SK-N-SH (cell line): Measurements from ENCODE around the gene PLXNB1. TPM values are rescaled to one million over a fixed set of nuclear protein-coding genes. Genes with fewer than 3 reads are reported as not detected.

Experiments
- CTCF ChIA-PET: fragments of 300-600, 350-600 bp; formaldehyde crosslinking; extraction: SDS; loops from one replicate; lab custom pipeline; 2021; lab: Yijun Ruan, JAX
- POLR2A ChIA-PET: fragments of 350-600 bp; sonication (Branson Sonifier 250); formaldehyde crosslinking; extraction: SDS; loops from one replicate; lab custom pipeline; 2020; ENCODE audit warnings: antibody characterized with exemption, inconsistent platforms; lab: Yijun Ruan, JAX
- DNase-seq: peaks from one replicate; pipeline ENCODE4 v3.0.0; 2012
- H2AFZ ChIP-seq: fragments of 200-600 bp; sonication (generic); 2 replicates; pipeline ENCODE4 v1.8.1; 2016; ENCODE audit warnings: antibody characterized with exemption, mild to moderate bottlenecking, low read depth
- H3F3A ChIP-seq: fragments of 200-600 bp; sonication (generic); replicated peaks from 2 replicates; pipeline ENCODE3; 2016; ENCODE audit warnings: antibody characterized with exemption, mild to moderate bottlenecking; ENCODE audit not compliant: insufficient read depth
- H3K27ac ChIP-seq, 2 experiments: fragments of 200-500 bp in 1 of 2; fragments of 200-600 bp in 1 of 2; sonication (Bioruptor generic) in 1 of 2; sonication (generic), shearing (Covaris generic) in 1 of 2; 2 replicates each; pipeline versions ENCODE4 v1.5.1 to v1.6.1; 2014 to 2016; ENCODE audit warnings: low read depth in 2 of 2, inconsistent platforms in 1 of 2, low read length in 1 of 2, mild to moderate bottlenecking in 1 of 2, mixed read lengths in 1 of 2
- H3K27me3 ChIP-seq: fragments of 200-600 bp; sonication (generic), shearing (Covaris generic); 2 replicates; pipeline ENCODE4 v1.6.1; 2016; ENCODE audit warnings: mixed run types; ENCODE audit not compliant: insufficient read depth
- H3K36me3 ChIP-seq, 2 experiments: fragments of 200-500 bp in 1 of 2; fragments of 200-600 bp in 1 of 2; sonication (Bioruptor generic) in 1 of 2; sonication (generic) in 1 of 2; replicated peaks in 1 of 2; 2 replicates each; pipeline versions ENCODE3 to v1.5.1; 2014 to 2016; ENCODE audit warnings: low read length in 1 of 2, mild to moderate bottlenecking in 1 of 2; ENCODE audit not compliant: insufficient read depth in 2 of 2, control insufficient read depth in 1 of 2
- H3K4me1 ChIP-seq, 2 experiments: fragments of 200-500 bp in 1 of 2; fragments of 200-600 bp in 1 of 2; sonication (Bioruptor generic) in 1 of 2; sonication (generic), shearing (Covaris generic) in 1 of 2; 2 replicates each; pipeline versions ENCODE4 v1.5.1 to v1.6.1; 2014 to 2016; ENCODE audit warnings: low read depth in 1 of 2, low read length in 1 of 2, mixed run types in 1 of 2; ENCODE audit not compliant: insufficient read depth in 2 of 2, control insufficient read depth in 1 of 2
- H3K4me2 ChIP-seq: fragments of 200-600 bp; sonication (generic), shearing (Covaris generic); 2 replicates; pipeline ENCODE4 v1.6.1; 2017; ENCODE audit warnings: mixed run types
- H3K4me3 ChIP-seq, 2 experiments: fragments of 200-500 bp in 1 of 2; fragments of 200-600 bp in 1 of 2; sonication (Bioruptor generic) in 1 of 2; sonication (generic), shearing (Covaris generic) in 1 of 2; 2 replicates each; pipeline versions ENCODE4 v1.5.1 to v1.8.1; 2014 to 2016; ENCODE audit warnings: low read depth in 2 of 2, inconsistent platforms in 1 of 2, low read length in 1 of 2, mild to moderate bottlenecking in 1 of 2, mixed read lengths in 1 of 2, moderate library complexity in 1 of 2
- H3K79me2 ChIP-seq: fragments of 200-600 bp; sonication (generic); 2 replicates; pipeline ENCODE4 v1.8.1; 2017; ENCODE audit warnings: mild to moderate bottlenecking; ENCODE audit not compliant: insufficient read depth
- H3K9ac ChIP-seq: fragments of 200-600 bp; sonication (generic); 2 replicates; pipeline ENCODE4 v1.6.1; 2017; ENCODE audit warnings: mixed run types
- H3K9me2 ChIP-seq: fragments of 200-600 bp; sonication (generic); 2 replicates; pipeline ENCODE4 v1.6.1; 2017; ENCODE audit warnings: mixed run types
- H3K9me3 ChIP-seq: fragments of 200-600 bp; sonication (generic); 2 replicates; pipeline ENCODE4 v1.6.1; 2017; ENCODE audit warnings: mixed run types, mild to moderate bottlenecking, moderate library complexity
- H4K20me1 ChIP-seq: fragments of 200-600 bp; sonication (generic); 2 replicates; pipeline ENCODE4 v1.6.1; 2017; ENCODE audit warnings: mild to moderate bottlenecking, mixed run types; ENCODE audit not compliant: insufficient read depth
- CHD2 ChIP-seq: fragments of 150-350 bp; IDR thresholded peaks from 2 replicates; pipeline ENCODE4 v1.6.1; 2018; ENCODE audit warnings: low read length; ENCODE audit not compliant: partially characterized antibody
- EP300 ChIP-seq, 2 experiments: IDR thresholded peaks; 2 replicates each; pipeline versions ENCODE4 v1.4.0 to v1.6.1; 2012; ENCODE audit warnings: borderline replicate concordance in 1 of 2, low read depth in 1 of 2, low read length in 1 of 2
- EZH2phosphoT487 ChIP-seq: fragments of 200-600 bp; sonication (generic); IDR thresholded peaks from 2 replicates; pipeline ENCODE4 v1.6.1; 2017; ENCODE audit warnings: low read depth, mixed run types, mild to moderate bottlenecking, antibody characterized with exemption, moderate library complexity, borderline replicate concordance
- FOSL2 ChIP-seq: IDR thresholded peaks from 2 replicates; pipeline ENCODE4 v1.4.0; 2012; ENCODE audit warnings: low read depth, mild to moderate bottlenecking, moderate library complexity, borderline replicate concordance
- FOXJ3 ChIP-seq: sonication (generic); formaldehyde crosslinking; IDR thresholded peaks from 2 replicates; pipeline ENCODE4 v1.5.1; 2020; ENCODE audit warnings: mild to moderate bottlenecking, missing genetic modification reagents
- GABPA ChIP-seq: IDR thresholded peaks from 2 replicates; pipeline ENCODE4 v1.4.0; 2012; ENCODE audit warnings: low read depth, mild to moderate bottlenecking
- GATA2 ChIP-seq: sonication (generic); formaldehyde crosslinking; IDR thresholded peaks from 2 replicates; pipeline ENCODE4 v1.5.0; 2020; ENCODE audit warnings: mild to moderate bottlenecking, missing genetic modification reagents
- IRF3 ChIP-seq: fragments of 150-350 bp; IDR thresholded peaks from 2 replicates; pipeline ENCODE4 v1.6.1; 2016; ENCODE audit warnings: mild to moderate bottlenecking, low read depth, low read length
- MAX ChIP-seq: IDR thresholded peaks from 2 replicates; pipeline ENCODE4 v1.4.0; 2012; ENCODE audit warnings: low read depth
- MEF2A ChIP-seq: IDR thresholded peaks from 2 replicates; pipeline ENCODE4 v1.4.0; 2012; ENCODE audit warnings: low read depth, borderline replicate concordance
- MXI1 ChIP-seq: IDR thresholded peaks from 2 replicates; pipeline ENCODE4 v1.6.1; 2012; ENCODE audit warnings: mild to moderate bottlenecking, low read depth, low read length, improper control_type of control experiment
- NFIC ChIP-seq: IDR thresholded peaks from 2 replicates; pipeline ENCODE4 v1.4.0; 2012; ENCODE audit warnings: borderline replicate concordance
- NRF1 ChIP-seq: IDR thresholded peaks from 2 replicates; pipeline ENCODE4 v1.6.1; 2012; ENCODE audit warnings: low read depth, mild to moderate bottlenecking, low read length
- POLR2AphosphoS5 ChIP-seq: IDR thresholded peaks from 2 replicates; pipeline ENCODE4 v1.6.1; 2012; ENCODE audit warnings: low read depth, low read length
- RAD21 ChIP-seq: IDR thresholded peaks from 2 replicates; pipeline ENCODE4 v1.6.1; 2012; ENCODE audit warnings: mild to moderate bottlenecking, low read length
- RCOR1 ChIP-seq: fragments of 150-350 bp; IDR thresholded peaks from 2 replicates; pipeline ENCODE4 v1.6.1; 2017; ENCODE audit warnings: antibody characterized with exemption, low read length
- SIN3A ChIP-seq: IDR thresholded peaks from 2 replicates; pipeline ENCODE4 v1.6.1; 2012; ENCODE audit warnings: low read depth, mild to moderate bottlenecking, low read length, moderate library complexity, borderline replicate concordance
- SMC3 ChIP-seq: IDR thresholded peaks from 2 replicates; pipeline ENCODE4 v1.6.1; 2012; ENCODE audit warnings: low read depth, low read length, improper control_type of control experiment
- USF1 ChIP-seq: IDR thresholded peaks from 2 replicates; pipeline ENCODE4 v1.4.0; 2012; ENCODE audit warnings: low read depth, borderline replicate concordance
- USF2 ChIP-seq: fragments of 150-350 bp; IDR thresholded peaks from 2 replicates; pipeline ENCODE4 v1.6.1; 2017; ENCODE audit warnings: antibody characterized with exemption, low read length, low read depth, borderline replicate concordance
- YY1 ChIP-seq: IDR thresholded peaks from 2 replicates; pipeline ENCODE4 v1.4.0; 2012; ENCODE audit warnings: low read depth, mild to moderate bottlenecking
- WGBS: methylation state at CpG from one replicate; pipeline ENCODE4 v1.1.6; 2017; ENCODE audit warnings: low lambda C conversion rate; 5-methylcytosine and 5-hydroxymethylcytosine counted together
- polyA plus RNA-seq, 3 experiments: library from polyadenylated mRNA; depleted of rRNA; stranded (reverse); fragments of >200 nt; gene quantifications; 2 replicates each; pipeline ENCODE4 v1.2.3, GENCODE V29; 2012

PLXNB1 gene
- polyA plus RNA-seq, 1 of the 3 experiments (the other 2 are of a cell fraction), result 39.8 TPM

- TF ChIP-seq RAD21, result no peak
- TF ChIP-seq NRF1, result no peak
- TF ChIP-seq GATA2 (CRISPR knock-in tag), result no peak
- no peak for TF ChIP-seq YY1
- no peak for TF ChIP-seq EP300 (IDR thresholded peaks at IDR 0.05; ENCODE audit: borderline replicate concordance in 1 of 2, low read depth in 1 of 2, low read length in 1 of 2)
- TF ChIP-seq NFIC, result no peak
Measured at GRCh38 chr3:48415251-48415953, 14.5 kb downstream of the PLXNB1 start (continued).

GRCh38 chr3:48414376-48415250 is 15.3 kb downstream of the PLXNB1 start:
- TF ChIP-seq POLR2AphosphoS5 (no peak), IRF3 (no peak), MXI1 (no peak), NRF1 (no peak), SIN3A (no peak), MAX (no peak), FOSL2 (no peak)
- Histone ChIP-seq H3K27me3 (no peaks in the 10 kb centered on the region), H4K20me1 (no peaks in the 10 kb centered on the region), H3K4me3 (no peak overlapping the region), H3K4me1 (no peaks in the 10 kb centered on the region; a peak in 1 of 4 replicates), H3K9me3 (no peaks in the 10 kb centered on the region), H3K79me2 (no peaks in the 10 kb centered on the region), H2AFZ (no peak overlapping the region), H3K9ac (no peak overlapping the region), H3K36me3 (peaks cover 0 to 82% of the 10 kb centered on the region in 2 experiments), H3K4me2 (no peak overlapping the region), H3F3A (no peaks in the 10 kb centered on the region), H3K27ac (no peak overlapping the region), H3K9me2 (no peaks in the 10 kb centered on the region)
- 92% methylated on average over 12 of the region's 25 CpGs for WGBS
- ChIA-PET POLR2A (interaction anchor here (0.5 to 1.0 kb wide), 2 partner anchors 14 to 63 kb away, joined by 3 to 4 read pairs; no protein-coding TSS in a partner anchor), CTCF (interaction anchor here (1.2 to 14.1 kb wide), 4 partner anchors 12 to 32 kb away, joined by 3 to 156 read pairs (median 8); partner anchors contain the start of gene ATRIP)
- no peak for DNase-seq

- Histone ChIP-seq H2AFZ (no peak overlapping the region), H3K79me2 (no peaks in the 10 kb centered on the region), H3K4me1 (no peaks in the 10 kb centered on the region), H3K9me3 (no peaks in the 10 kb centered on the region), H3K4me3 (no peak overlapping the region), H3F3A (no peaks in the 10 kb centered on the region), H3K27me3 (no peaks in the 10 kb centered on the region), H3K4me2 (no peak overlapping the region), H3K27ac (no peak overlapping the region), H3K36me3 (peaks cover 0 to 83% of the 10 kb centered on the region in 2 experiments), H3K9ac (no peak overlapping the region), H3K9me2 (no peaks in the 10 kb centered on the region), H4K20me1 (no peaks in the 10 kb centered on the region)
- WGBS, result 89% methylated on average over 4 of the region's 14 CpGs
- no peak for DNase-seq
- no peak for TF ChIP-seq GABPA
- TF ChIP-seq USF2, result no peak
- TF ChIP-seq FOXJ3 (CRISPR knock-in tag), result no peak
- TF ChIP-seq RAD21, result no peak
- no peak for TF ChIP-seq GATA2 (CRISPR knock-in tag)
- no peak for TF ChIP-seq CHD2
- TF ChIP-seq USF1, result no peak
- TF ChIP-seq POLR2AphosphoS5, result no peak
- TF ChIP-seq RCOR1, result no peak
- no peak for TF ChIP-seq MEF2A
- TF ChIP-seq SMC3, result no peak
- TF ChIP-seq EZH2phosphoT487, result no peak
- no peak for TF ChIP-seq NRF1
- CTCF ChIA-PET, result interaction anchor here (14.1 to 15.6 kb wide), 2 partner anchors 18 to 21 kb away, joined by 156 to 399 read pairs; partner anchors contain the start of gene PLXNB1
- POLR2A ChIA-PET, result interaction anchor here (0.6 kb wide), 1 partner anchor 128 kb away, joined by 4 read pairs; no protein-coding TSS in a partner anchor
Measured at GRCh38 chr3:48413611-48414010, 16.3 kb downstream of the PLXNB1 start.
